HuH-7 (cell line): Measurements from ENCODE around the gene ABHD3.
"Not testable (repeated sequence)": the region's sequence is repeated elsewhere in the genome, so short reads cannot be mapped to it uniquely, and the experiment has no call there.

Experiments
- DNase-seq: peaks from one replicate; pipeline ENCODE4 v3.0.0; 2011; ENCODE audit warnings: low spot score

The ABHD3 gene

GRCh38 chr18:21650311-21650710, 54.3 kb downstream of the ABHD3 start:
- DNase-seq, result no peak

GRCh38 chr18:21640375-21640774, 64.2 kb downstream of the ABHD3 start:
- not testable (repeated sequence) for DNase-seq

GRCh38 chr18:21638822-21639221, 65.8 kb downstream of the ABHD3 start:
- DNase-seq, result no peak

GRCh38 chr18:21636769-21637168, 67.8 kb downstream of the ABHD3 start:
- no peak for DNase-seq

- DNase-seq, result no peak
Measured at GRCh38 chr18:21634588-21635199, 69.9 kb downstream of the ABHD3 start.

- DNase-seq, result no peak
Measured at GRCh38 chr18:21632393-21632792, 72.2 kb downstream of the ABHD3 start.

GRCh38 chr18:21629089-21629832, 75.3 kb downstream of the ABHD3 start:
- DNase-seq, result no peak

GRCh38 chr18:21621640-21622039, 82.9 kb downstream of the ABHD3 start:
- not testable (repeated sequence) for DNase-seq

GRCh38 chr18:21612125-21613039, 92.2 kb downstream of the ABHD3 start, which contains the start of gene SNRPD1:
TSS of gene SNRPD1 (plus strand) at chr18:21612314. CDS start at chr18:21612430, 116 bp downstream.
- DNase-seq, result peak; percentile 90

GRCh38 chr18:21611401-21612124, 93.0 kb downstream of the ABHD3 start:
- not testable (repeated sequence) for DNase-seq

GRCh38 chr18:21605213-21605612, 99.4 kb downstream of the ABHD3 start:
- DNase-seq, result no peak

GRCh38 chr18:21604671-21605070, 99.9 kb downstream of the ABHD3 start:
- no peak for DNase-seq

- no peak for DNase-seq
Measured at GRCh38 chr18:21602299-21602587, 102.3 kb downstream of the ABHD3 start.
